Gastrocnemius medialis (tissue), 4 donors: ENCODE data around the gene GCC1. TPM values are rescaled to one million over a fixed set of nuclear protein-coding genes. Genes with fewer than 3 reads are reported as not detected.
A peak's percentile ranks its signal among the peaks of the same experiment; 100 is the strongest.

ENCODE experiments used
- ATAC-seq, 2 donors: fragments of 150-250 bp; one replicate each; pipeline ENCODE4 v1.9.1; 2016
- DNase-seq, 2 donors: peaks; one replicate each; pipeline ENCODE4 v3.0.0-alpha.2; 2019
- H3K27ac ChIP-seq, 4 donors: fragments of 200-600 bp; sonication (generic); 1 replicate in 1 of 4; 2 replicates in 3 of 4; pipeline ENCODE4 v1.5.1; 2016 to 2018; ENCODE audit warnings: mild to moderate bottlenecking in 2 of 4, moderate library complexity in 1 of 4
- H3K27me3 ChIP-seq, 3 donors: fragments of 200-600 bp; sonication (generic) in 2 of 3; 1 replicate in 1 of 3; 2 replicates in 2 of 3; pipeline versions ENCODE4 v1.5.1 to v1.6.0; 2016 to 2019; ENCODE audit warnings: mild to moderate bottlenecking in 1 of 3, moderate library complexity in 1 of 3
- H3K36me3 ChIP-seq, 2 donors: fragments of 200-600 bp; sonication (generic) in 1 of 2; one replicate each; pipeline ENCODE4 v1.5.1; 2017 to 2018
- H3K4me1 ChIP-seq, 2 donors: fragments of 200-600 bp; sonication (generic) in 1 of 2; one replicate each; pipeline ENCODE4 v1.5.1; 2016 to 2017; ENCODE audit warnings: mild to moderate bottlenecking in 2 of 2
- H3K4me3 ChIP-seq, 4 donors: fragments of 200-600 bp; sonication (generic) in 3 of 4; 1 replicate in 1 of 4; 2 replicates in 3 of 4; pipeline ENCODE4 v1.5.1; 2016 to 2019; ENCODE audit warnings: mild to moderate bottlenecking in 2 of 4
- H3K9me3 ChIP-seq, 3 donors: fragments of 200-600 bp; sonication (generic) in 2 of 3; 1 replicate in 1 of 3; 2 replicates in 2 of 3; pipeline ENCODE4 v1.5.1; 2016 to 2019
- CTCF ChIP-seq, 5 experiments: fragments of 450-650 bp in 3 of 5; fragments of 200-600 bp in 2 of 5; sonication (generic) in 2 of 5; IDR thresholded peaks in 4 of 5; conservative IDR thresholded peaks in 1 of 5; 1 replicate in 4 of 5; 2 replicates in 1 of 5; pipeline ENCODE4 v1.5.1; 2016 to 2019; ENCODE audit warnings: antibody characterized with exemption in 5 of 5, mild to moderate bottlenecking in 3 of 5, moderate library complexity in 3 of 5
- POLR2A ChIP-seq, 2 donors: fragments of 450-650 bp; IDR thresholded peaks; one replicate each; pipeline ENCODE4 v1.6.1; 2017; ENCODE audit warnings: antibody characterized with exemption in 2 of 2, mild to moderate bottlenecking in 2 of 2, moderate library complexity in 2 of 2
- in situ Hi-C, 4 donors: fragments of 200-750 bp; cut with MboI; loops; one replicate each; pipeline versions ENCODE4 v1.15.0 to v1.8.0; 2017; ENCODE audit warnings: low sequenced_read_pairs in 4 of 4
- intact Hi-C: fragments of 100-400 bp; cut with DNase I; formaldehyde crosslinking; loops from one replicate; pipeline ENCODE4 v1.15.1; 2023; ENCODE audit warnings: low total_unique reads
- total RNA-seq, 4 donors: library from RNA; depleted of rRNA; stranded (reverse); fragments of >200 nt; gene quantifications; one replicate each; pipeline versions ENCODE4 v1.1.0 to v1.2.3, GENCODE V29; 2016

The GCC1 gene
- total RNA-seq, 4 donors from 2014 or later, result 12.3 to 17.9 (median 15.4) TPM

- no peak for DNase-seq
- intact Hi-C loops (no loop called here), in situ Hi-C loops (loop anchor here in 2 of 4 donors (10.0 to 25.0 kb wide), 2 partner anchors 53 to 204 kb away; partner anchors contain the start of gene ZNF800 (in 1 of the 2))
- Histone ChIP-seq H3K27ac (no peak overlapping the region), H3K4me3 (no peak overlapping the region), H3K4me1 (peaks cover 17% of the 10 kb centered on the region in 2 donors), H3K36me3 (peaks cover 0 to 23% of the 10 kb centered on the region in 2 donors), H3K27me3 (no peaks in the 10 kb centered on the region), H3K9me3 (no peaks in the 10 kb centered on the region)
- TF ChIP-seq POLR2A (IDR thresholded peaks at IDR 0.05) (no peak), CTCF (IDR thresholded peaks at IDR 0.05 in 4 of 5, conservative IDR thresholded peaks at IDR 0.05 in 1 of 5) (no peak)
- ATAC-seq, result no peak
These were observed 6.2 kb upstream of the GCC1 start for GRCh38 chr7:127591591-127591990.

GRCh38 chr7:127591189-127591588 lies 5.8 kb upstream of the GCC1 start:
- in situ Hi-C loops (loop anchor here in 2 of 4 donors (10.0 to 25.0 kb wide), 2 partner anchors 54 to 204 kb away; partner anchors contain the start of gene ZNF800 (in 1 of the 2)), intact Hi-C loops (no loop called here)
- Histone ChIP-seq H3K27ac (no peak overlapping the region), H3K9me3 (no peaks in the 10 kb centered on the region), H3K4me3 (no peak overlapping the region), H3K36me3 (peaks cover 0 to 23% of the 10 kb centered on the region in 2 donors), H3K27me3 (no peaks in the 10 kb centered on the region), H3K4me1 (peaks cover 17% of the 10 kb centered on the region in 2 donors)
- DNase-seq (no peak), ATAC-seq (no peak)
- TF ChIP-seq CTCF (IDR thresholded peaks at IDR 0.05 in 4 of 5, conservative IDR thresholded peaks at IDR 0.05 in 1 of 5), result no peak
- no peak for TF ChIP-seq POLR2A (IDR thresholded peaks at IDR 0.05)

GRCh38 chr7:127589896-127590295 lies 4.5 kb upstream of the GCC1 start:
- ATAC-seq (no peak), DNase-seq (no peak)
- Histone ChIP-seq H3K9me3 (no peaks in the 10 kb centered on the region), H3K4me1 (peaks cover 18 to 22% of the 10 kb centered on the region in 2 donors), H3K27me3 (no peaks in the 10 kb centered on the region), H3K36me3 (peaks cover 0 to 23% of the 10 kb centered on the region in 2 donors), H3K4me3 (no peak overlapping the region), H3K27ac (no peak overlapping the region)
- in situ Hi-C loops (loop anchor here in 2 of 4 donors (10.0 to 25.0 kb wide), 2 partner anchors 55 to 203 kb away; partner anchors contain the start of gene ZNF800 (in 1 of the 2)), intact Hi-C loops (loop anchor here (5.0 to 10.0 kb wide), 2 partner anchors 442 to 865 kb away; partner anchors contain the start of genes HILPDA and LRRC4)
- TF ChIP-seq POLR2A (IDR thresholded peaks at IDR 0.05) (no peak), CTCF (IDR thresholded peaks at IDR 0.05 in 4 of 5, conservative IDR thresholded peaks at IDR 0.05 in 1 of 5) (no peak)

- ATAC-seq (peak; percentile 37 to 38), DNase-seq (peak; percentile 24 to 55)
- no peaks in the 10 kb centered on the region for H3K9me3 ChIP-seq
- in situ Hi-C loops, result loop anchor here in 1 of 4 donors (25.0 kb wide), 1 partner anchor 202 kb away; the partner anchor contains the start of gene ZNF800
- H3K4me1 ChIP-seq, result peaks cover 28 to 32% of the 10 kb centered on the region in 2 donors
- H3K27me3 ChIP-seq, result no peaks in the 10 kb centered on the region
- peak overlapping the region; percentile 91 to 99 (median 96) for H3K27ac ChIP-seq
- peak overlapping the region; percentile 81 to 99 (median 94) for H3K4me3 ChIP-seq
- intact Hi-C loops, result loop anchor here (1.0 to 10.0 kb wide), 3 partner anchors 62 to 866 kb away; partner anchors contain the start of genes HILPDA and LRRC4
- TF ChIP-seq CTCF (IDR thresholded peaks at IDR 0.05 in 4 of 5, conservative IDR thresholded peaks at IDR 0.05 in 1 of 5) (peak in 2 of 5 experiments; percentile 18 to 40), POLR2A (IDR thresholded peaks at IDR 0.05) (no peak)
- H3K36me3 ChIP-seq, result peaks cover 0 to 23% of the 10 kb centered on the region in 2 donors
These were observed 3.5 kb upstream of the GCC1 start for GRCh38 chr7:127588697-127589482.
